Measurements from ENCODE around the gene OASL. TPM values are rescaled to one million over a fixed set of nuclear protein-coding genes. Genes with fewer than 3 reads are reported as not detected.

Gene OASL
- total and polyA plus RNA-seq, 4 donors = 0.49 to 3.1 (median 1.3) TPM

- no peak overlapping the region for H3K27ac ChIP-seq (ENCODE audit: low read depth in 1 of 2, low read length in 2 of 2)
- H3K4me3 ChIP-seq (ENCODE audit: low read length in 2 of 2) = no peak overlapping the region
- no peaks in the 10 kb centered on the region for H3K27me3 ChIP-seq (ENCODE audit: control insufficient read depth in 1 of 2, insufficient read depth in 2 of 2, low read length in 1 of 2)
- no peaks in the 10 kb centered on the region for H3K9me3 ChIP-seq (ENCODE audit: control insufficient read depth, low read length)
- ATAC-seq (ENCODE audit: low FRiP score) = peak; percentile 74
- intact Hi-C loops (cut with DNase I) = loop anchor here (2.0 to 10.0 kb wide), 4 partner anchors 117 to 387 kb away; partner anchors contain the start of gene ACADS (in 1 of the 2)
- no peaks in the 10 kb centered on the region for H3K36me3 ChIP-seq (ENCODE audit: control insufficient read depth in 1 of 2, insufficient read depth in 2 of 2, low read length in 1 of 2)
- WGBS, 2 donors = 36 to 37% methylated on average over 13 of the region's 13 CpGs
- H3K4me1 ChIP-seq (ENCODE audit: control insufficient read depth in 1 of 2, insufficient read depth in 2 of 2, low read length in 2 of 2) = no peaks in the 10 kb centered on the region
- DNase-seq = no peak
Measured at GRCh38 chr12:120971299-120972180, 67.5 kb downstream of the OASL start.

DNA sequence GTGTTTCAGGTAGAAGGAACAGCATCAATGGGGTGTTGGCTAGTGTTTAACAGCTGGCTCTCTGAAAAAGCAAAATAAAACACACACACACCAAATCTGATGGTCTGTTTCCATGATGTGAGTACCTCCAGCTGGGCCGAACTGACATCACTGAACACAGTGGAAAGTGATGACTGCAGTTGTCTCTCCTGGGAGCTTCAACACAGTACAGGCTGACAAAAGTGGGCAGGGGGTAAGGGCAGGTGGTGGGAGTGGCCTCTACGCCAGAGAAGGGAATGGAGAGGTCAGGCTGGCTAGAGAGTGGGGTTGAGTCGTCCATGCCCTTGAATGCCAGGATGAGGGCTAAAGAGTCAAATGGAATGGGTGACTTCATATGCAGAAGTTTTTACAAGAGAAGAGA lies 68.7 kb downstream of the OASL start:
- 80 to 81% methylated on average over 3 of the region's 3 CpGs for WGBS, 2 donors
- no peak for ATAC-seq (ENCODE audit: low FRiP score)
- intact Hi-C loops (cut with DNase I) = loop anchor here (2.0 to 10.0 kb wide), 4 partner anchors 116 to 386 kb away; partner anchors contain the start of gene ACADS (in 1 of the 2)
- Histone ChIP-seq H3K4me3 (ENCODE audit: low read length in 2 of 2) (no peak overlapping the region), H3K9me3 (ENCODE audit: control insufficient read depth, low read length) (no peaks in the 10 kb centered on the region), H3K27me3 (ENCODE audit: control insufficient read depth in 1 of 2, insufficient read depth in 2 of 2, low read length in 1 of 2) (no peaks in the 10 kb centered on the region), H3K27ac (ENCODE audit: low read depth in 1 of 2, low read length in 2 of 2) (no peak overlapping the region), H3K4me1 (ENCODE audit: control insufficient read depth in 1 of 2, insufficient read depth in 2 of 2, low read length in 2 of 2) (no peaks in the 10 kb centered on the region), H3K36me3 (ENCODE audit: control insufficient read depth in 1 of 2, insufficient read depth in 2 of 2, low read length in 1 of 2) (no peaks in the 10 kb centered on the region)
- no peak for DNase-seq

Other genes with a start within 250 kb of the OASL start
- 10 to 100 TPM; 33.1 to 48.9 TPM for gene SPPL3, start 134.9 kb downstream of the OASL start, total RNA-seq
- gene SPPL3, start 134.9 kb downstream of the OASL start, polyA plus RNA-seq = 10 to 100 TPM in 1 of 2 donors, 1 to 10 TPM in 1; 5.4 to 21.7 TPM
- gene HNF1A, start 60.7 kb downstream of the OASL start, total RNA-seq = not detected
- 1 to 10 TPM in 1 of 2 donors, under 1 TPM in 1; 0.18 to 5.4 TPM for gene HNF1A, start 60.7 kb downstream of the OASL start, polyA plus RNA-seq
- 10 to 100 TPM; 11.6 to 15.7 TPM for gene C12orf43, start 22.8 kb downstream of the OASL start, total RNA-seq
- 10 to 100 TPM; 11.3 to 15.4 TPM for gene C12orf43, start 22.8 kb downstream of the OASL start, polyA plus RNA-seq
- gene P2RX7, start 93.6 kb upstream of the OASL start, total RNA-seq = 10 to 100 TPM in 1 of 2 donors, 1 to 10 TPM in 1; 3.9 to 12.8 TPM
- 1 to 10 TPM; 2.1 to 4.4 TPM for gene P2RX7, start 93.6 kb upstream of the OASL start, polyA plus RNA-seq
- gene P2RX4, start 170.9 kb upstream of the OASL start, total RNA-seq = 10 to 100 TPM; 22.3 to 32.0 TPM
- gene P2RX4, start 170.9 kb upstream of the OASL start, polyA plus RNA-seq = 10 to 100 TPM; 23.3 to 24.6 TPM

Measured in aorta (tissue), 5 donors.